Body of pancreas (tissue), 4 donors: ENCODE data around the gene LORICRIN.

Experiments used
- POLR2A ChIP-seq, 3 donors: fragments of 450-650 bp; IDR thresholded peaks; one replicate each; pipeline ENCODE4 v1.6.1; 2016; ENCODE audit warnings: antibody characterized with exemption in 3 of 3, mild to moderate bottlenecking in 2 of 3
- TF ChIP-seq, protein P1 (sequence below), 7 experiments: fragments of 450-650 bp in 4 of 7; fragments of 200-600 bp in 3 of 7; sonication (generic) in 3 of 7; IDR thresholded peaks; one replicate each; pipeline ENCODE4 v1.5.1; 2016 to 2019; ENCODE audit warnings: antibody characterized with exemption in 7 of 7

GRCh38 chr1:153271711-153272110 lies 12.2 kb downstream of the LORICRIN start:
- TF ChIP-seq, protein P1, sequence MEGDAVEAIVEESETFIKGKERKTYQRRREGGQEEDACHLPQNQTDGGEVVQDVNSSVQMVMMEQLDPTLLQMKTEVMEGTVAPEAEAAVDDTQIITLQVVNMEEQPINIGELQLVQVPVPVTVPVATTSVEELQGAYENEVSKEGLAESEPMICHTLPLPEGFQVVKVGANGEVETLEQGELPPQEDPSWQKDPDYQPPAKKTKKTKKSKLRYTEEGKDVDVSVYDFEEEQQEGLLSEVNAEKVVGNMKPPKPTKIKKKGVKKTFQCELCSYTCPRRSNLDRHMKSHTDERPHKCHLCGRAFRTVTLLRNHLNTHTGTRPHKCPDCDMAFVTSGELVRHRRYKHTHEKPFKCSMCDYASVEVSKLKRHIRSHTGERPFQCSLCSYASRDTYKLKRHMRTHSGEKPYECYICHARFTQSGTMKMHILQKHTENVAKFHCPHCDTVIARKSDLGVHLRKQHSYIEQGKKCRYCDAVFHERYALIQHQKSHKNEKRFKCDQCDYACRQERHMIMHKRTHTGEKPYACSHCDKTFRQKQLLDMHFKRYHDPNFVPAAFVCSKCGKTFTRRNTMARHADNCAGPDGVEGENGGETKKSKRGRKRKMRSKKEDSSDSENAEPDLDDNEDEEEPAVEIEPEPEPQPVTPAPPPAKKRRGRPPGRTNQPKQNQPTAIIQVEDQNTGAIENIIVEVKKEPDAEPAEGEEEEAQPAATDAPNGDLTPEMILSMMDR (IDR thresholded peaks at IDR 0.05): no peak
- TF ChIP-seq POLR2A (IDR thresholded peaks at IDR 0.05): no peak
